ENCODE measurements around the gene POLG. TPM values are rescaled to one million over a fixed set of nuclear protein-coding genes. Genes with fewer than 3 reads are reported as not detected.
A peak's percentile ranks its signal among the peaks of the same experiment; 100 is the strongest.

Gene POLG
- polyA plus RNA-seq, 4 donors: 33.0 to 47.0 (median 39.0) TPM

- Histone ChIP-seq H3K4me1 (ENCODE audit: control insufficient read depth in 3 of 3, insufficient read depth in 2 of 3, low read depth in 1 of 3, low read length in 2 of 3) (peaks cover 0 to 10% (median 9%) of the 10 kb centered on the region in 3 donors), H3K27ac (ENCODE audit: low read depth in 1 of 3, low read length in 2 of 3) (no peak overlapping the region), H3K4me3 (ENCODE audit: low read depth in 1 of 3, low read length in 3 of 3) (peak overlapping the region; percentile 13 to 27 (median 22)), H3K36me3 (ENCODE audit: control insufficient read depth in 3 of 3, insufficient read depth in 2 of 3, low read depth in 1 of 3, low read length in 3 of 3) (no peaks in the 10 kb centered on the region), H3K9me3 (ENCODE audit: control insufficient read depth in 2 of 2, insufficient read depth in 1 of 2, low read depth in 1 of 2, low read length in 1 of 2) (no peaks in the 10 kb centered on the region), H3K27me3 (ENCODE audit: control insufficient read depth in 3 of 3, insufficient read depth in 3 of 3, low read length in 3 of 3) (peaks cover 9 to 93% (median 57%) of the 10 kb centered on the region in 3 donors)
- WGBS, 3 donors: 3 to 8% (median 4%) methylated on average over 71 to 76 of the region's 76 CpGs
- DNase-seq (peak in 1 of 2 donors; percentile 46), FAIRE-seq (no peak)
Observed at GRCh38 chr15:89378296-89379151, 43.9 kb upstream of the POLG start.

- FAIRE-seq (no peak), DNase-seq (no peak)
- Histone ChIP-seq H3K27ac (ENCODE audit: low read depth in 1 of 3, low read length in 2 of 3) (no peak overlapping the region), H3K4me3 (ENCODE audit: low read depth in 1 of 3, low read length in 3 of 3) (peak overlapping the region in 1 of 3 donors; percentile 22), H3K4me1 (ENCODE audit: control insufficient read depth in 3 of 3, insufficient read depth in 2 of 3, low read depth in 1 of 3, low read length in 2 of 3) (peaks cover 0 to 9% (median 9%) of the 10 kb centered on the region in 3 donors), H3K36me3 (ENCODE audit: control insufficient read depth in 3 of 3, insufficient read depth in 2 of 3, low read depth in 1 of 3, low read length in 3 of 3) (no peaks in the 10 kb centered on the region), H3K9me3 (ENCODE audit: control insufficient read depth in 2 of 2, insufficient read depth in 1 of 2, low read depth in 1 of 2, low read length in 1 of 2) (no peaks in the 10 kb centered on the region), H3K27me3 (ENCODE audit: control insufficient read depth in 3 of 3, insufficient read depth in 3 of 3, low read length in 3 of 3) (peaks cover 9 to 92% (median 61%) of the 10 kb centered on the region in 3 donors)
- WGBS, 3 donors: 5 to 14% (median 11%) methylated on average over 24 to 30 of the region's 30 CpGs
Observed at GRCh38 chr15:89377842-89378295, 43.2 kb upstream of the POLG start.

- 13 to 19% (median 16%) methylated on average over 28 to 31 of the region's 31 CpGs for WGBS, 3 donors
- no peak for FAIRE-seq
- Histone ChIP-seq H3K27ac (ENCODE audit: low read depth in 1 of 3, low read length in 2 of 3) (no peak overlapping the region), H3K4me1 (ENCODE audit: control insufficient read depth in 3 of 3, insufficient read depth in 2 of 3, low read depth in 1 of 3, low read length in 2 of 3) (peaks cover 0 to 9% (median 9%) of the 10 kb centered on the region in 3 donors), H3K4me3 (ENCODE audit: low read depth in 1 of 3, low read length in 3 of 3) (no peak overlapping the region), H3K27me3 (ENCODE audit: control insufficient read depth in 3 of 3, insufficient read depth in 3 of 3, low read length in 3 of 3) (peaks cover 9 to 96% (median 65%) of the 10 kb centered on the region in 3 donors), H3K36me3 (ENCODE audit: control insufficient read depth in 3 of 3, insufficient read depth in 2 of 3, low read depth in 1 of 3, low read length in 3 of 3) (no peaks in the 10 kb centered on the region), H3K9me3 (ENCODE audit: control insufficient read depth in 2 of 2, insufficient read depth in 1 of 2, low read depth in 1 of 2, low read length in 1 of 2) (no peaks in the 10 kb centered on the region)
- DNase-seq: no peak
Observed at GRCh38 chr15:89377024-89377841, 42.6 kb upstream of the POLG start.

- Histone ChIP-seq H3K27me3 (ENCODE audit: control insufficient read depth in 3 of 3, insufficient read depth in 3 of 3, low read length in 3 of 3) (peaks cover 14 to 95% (median 70%) of the 10 kb centered on the region in 3 donors), H3K4me3 (ENCODE audit: low read depth in 1 of 3, low read length in 3 of 3) (no peak overlapping the region), H3K9me3 (ENCODE audit: control insufficient read depth in 2 of 2, insufficient read depth in 1 of 2, low read depth in 1 of 2, low read length in 1 of 2) (no peaks in the 10 kb centered on the region), H3K27ac (ENCODE audit: low read depth in 1 of 3, low read length in 2 of 3) (no peak overlapping the region), H3K36me3 (ENCODE audit: control insufficient read depth in 3 of 3, insufficient read depth in 2 of 3, low read depth in 1 of 3, low read length in 3 of 3) (no peaks in the 10 kb centered on the region), H3K4me1 (ENCODE audit: control insufficient read depth in 3 of 3, insufficient read depth in 2 of 3, low read depth in 1 of 3, low read length in 2 of 3) (peaks cover 0 to 9% (median 9%) of the 10 kb centered on the region in 3 donors)
- FAIRE-seq (no peak), DNase-seq (no peak)
- 46 to 49% (median 49%) methylated on average over 2 of the region's 2 CpGs for WGBS, 3 donors
Observed at GRCh38 chr15:89376388-89376787, 41.8 kb upstream of the POLG start.

GRCh38 chr15:89375093-89376005, 40.7 kb upstream of the POLG start:
- Histone ChIP-seq H3K4me1 (ENCODE audit: control insufficient read depth in 3 of 3, insufficient read depth in 2 of 3, low read depth in 1 of 3, low read length in 2 of 3) (peaks cover 0 to 9% (median 9%) of the 10 kb centered on the region in 3 donors), H3K27ac (ENCODE audit: low read depth in 1 of 3, low read length in 2 of 3) (no peak overlapping the region), H3K9me3 (ENCODE audit: control insufficient read depth in 2 of 2, insufficient read depth in 1 of 2, low read depth in 1 of 2, low read length in 1 of 2) (no peaks in the 10 kb centered on the region), H3K4me3 (ENCODE audit: low read depth in 1 of 3, low read length in 3 of 3) (no peak overlapping the region), H3K36me3 (ENCODE audit: control insufficient read depth in 3 of 3, insufficient read depth in 2 of 3, low read depth in 1 of 3, low read length in 3 of 3) (no peaks in the 10 kb centered on the region), H3K27me3 (ENCODE audit: control insufficient read depth in 3 of 3, insufficient read depth in 3 of 3, low read length in 3 of 3) (peaks cover 14 to 94% (median 75%) of the 10 kb centered on the region in 3 donors)
- DNase-seq (no peak), FAIRE-seq (no peak)
- WGBS, 3 donors: 7 to 13% (median 10%) methylated on average over 9 of the region's 9 CpGs

- H3K4me1 ChIP-seq (ENCODE audit: control insufficient read depth in 3 of 3, insufficient read depth in 2 of 3, low read depth in 1 of 3, low read length in 2 of 3): peaks cover 0 to 9% (median 9%) of the 10 kb centered on the region in 3 donors
- H3K4me3 ChIP-seq (ENCODE audit: low read depth in 1 of 3, low read length in 3 of 3): no peak overlapping the region
- no peak overlapping the region for H3K27ac ChIP-seq (ENCODE audit: low read depth in 1 of 3, low read length in 2 of 3)
- H3K9me3 ChIP-seq (ENCODE audit: control insufficient read depth in 2 of 2, insufficient read depth in 1 of 2, low read depth in 1 of 2, low read length in 1 of 2): peaks cover 0 to 2% of the 10 kb centered on the region in 2 donors
- no peak for DNase-seq
- no peak for FAIRE-seq
- H3K27me3 ChIP-seq (ENCODE audit: control insufficient read depth in 3 of 3, insufficient read depth in 3 of 3, low read length in 3 of 3): peaks cover 12 to 94% (median 73%) of the 10 kb centered on the region in 3 donors
- H3K36me3 ChIP-seq (ENCODE audit: control insufficient read depth in 3 of 3, insufficient read depth in 2 of 3, low read depth in 1 of 3, low read length in 3 of 3): no peaks in the 10 kb centered on the region
- WGBS, 3 donors: 19 to 26% (median 21%) methylated on average over 14 of the region's 14 CpGs
Observed at GRCh38 chr15:89374086-89374981, 39.7 kb upstream of the POLG start.

All from small intestine (tissue), 7 donors.